ENCODE results near the gene HOXC4. TPM values are rescaled to one million over a fixed set of nuclear protein-coding genes. Genes with fewer than 3 reads are reported as not detected.

The HOXC4 gene
- total and polyA plus RNA-seq, 4 donors: 0.02 TPM; not detected in 3

DNA sequence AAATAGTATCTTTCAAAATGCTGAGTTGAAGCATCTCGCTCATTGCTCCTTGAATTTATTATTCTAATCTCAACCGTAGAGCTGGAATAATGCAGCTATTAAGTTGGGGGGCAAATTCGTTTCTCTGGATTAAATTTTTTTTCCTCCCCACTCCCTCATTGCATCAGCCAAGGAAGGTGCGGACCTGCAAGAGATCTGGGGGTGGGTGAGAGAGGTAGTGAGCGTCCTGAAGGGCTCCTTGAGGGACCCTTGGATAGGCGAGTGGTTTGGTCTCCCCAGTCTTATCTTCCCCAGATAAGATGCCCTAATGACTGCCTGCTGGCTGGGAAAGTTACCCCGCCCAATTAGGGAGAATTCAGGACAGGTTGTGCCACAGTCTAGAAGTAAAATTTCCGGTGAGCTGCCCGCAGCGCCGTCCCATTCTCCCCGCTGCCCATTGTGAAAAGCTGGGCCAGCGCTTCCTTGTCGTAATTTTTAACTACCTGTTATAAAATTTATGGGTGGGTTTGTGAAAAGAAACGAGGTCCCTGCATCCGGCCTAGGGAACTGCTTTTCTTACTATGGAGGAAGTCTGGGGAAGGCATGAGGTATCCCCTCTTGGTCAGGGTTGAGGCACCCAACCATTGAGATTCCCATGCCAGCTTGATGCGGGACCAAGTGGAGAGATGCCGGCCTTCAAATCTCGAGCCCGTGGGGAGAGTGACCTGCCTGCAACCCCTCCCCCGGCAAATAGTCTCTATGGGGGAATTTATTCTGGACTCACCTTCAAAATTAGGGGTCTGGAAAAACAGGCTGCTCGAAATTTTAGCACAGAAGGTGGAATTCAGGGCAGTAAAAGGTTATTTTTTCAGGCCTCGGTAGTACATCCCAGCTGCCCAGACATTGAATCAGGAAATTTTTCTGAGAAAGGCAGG is 38.4 kb upstream of the HOXC4 start:
- Histone ChIP-seq H3K4me3 (ENCODE audit: low read depth in 1 of 3, low read length in 3 of 3) (no peak overlapping the region), H3K27me3 (ENCODE audit: control insufficient read depth in 4 of 4, insufficient read depth in 4 of 4, low read length in 3 of 4) (peaks cover 6 to 57% (median 20%) of the 10 kb centered on the region in 4 donors), H3K9me3 (ENCODE audit: control insufficient read depth in 4 of 4, low read length in 3 of 4) (peaks cover 0 to 5% (median 0%) of the 10 kb centered on the region in 4 donors), H3K9ac (ENCODE audit: low read depth in 1 of 2, low read length in 2 of 2) (no peak overlapping the region), H3K27ac (ENCODE audit: low read depth in 1 of 2, low read length in 2 of 2) (no peak overlapping the region), H3K4me1 (ENCODE audit: control insufficient read depth in 4 of 4, insufficient read depth in 4 of 4, low read length in 3 of 4) (peaks cover 3 to 16% (median 11%) of the 10 kb centered on the region in 4 donors), H3K36me3 (ENCODE audit: control insufficient read depth in 4 of 4, insufficient read depth in 3 of 4, low read depth in 1 of 4, low read length in 3 of 4) (no peaks in the 10 kb centered on the region)
- TF ChIP-seq YY1 (IDR thresholded peaks at IDR 0.05): no peak
- TF ChIP-seq FOXA1 (IDR thresholded peaks at IDR 0.05): no peak
- TF ChIP-seq JUND (IDR thresholded peaks at IDR 0.05): no peak
- TF ChIP-seq NR2F2 (IDR thresholded peaks at IDR 0.05): no peak
- TF ChIP-seq, protein P1, sequence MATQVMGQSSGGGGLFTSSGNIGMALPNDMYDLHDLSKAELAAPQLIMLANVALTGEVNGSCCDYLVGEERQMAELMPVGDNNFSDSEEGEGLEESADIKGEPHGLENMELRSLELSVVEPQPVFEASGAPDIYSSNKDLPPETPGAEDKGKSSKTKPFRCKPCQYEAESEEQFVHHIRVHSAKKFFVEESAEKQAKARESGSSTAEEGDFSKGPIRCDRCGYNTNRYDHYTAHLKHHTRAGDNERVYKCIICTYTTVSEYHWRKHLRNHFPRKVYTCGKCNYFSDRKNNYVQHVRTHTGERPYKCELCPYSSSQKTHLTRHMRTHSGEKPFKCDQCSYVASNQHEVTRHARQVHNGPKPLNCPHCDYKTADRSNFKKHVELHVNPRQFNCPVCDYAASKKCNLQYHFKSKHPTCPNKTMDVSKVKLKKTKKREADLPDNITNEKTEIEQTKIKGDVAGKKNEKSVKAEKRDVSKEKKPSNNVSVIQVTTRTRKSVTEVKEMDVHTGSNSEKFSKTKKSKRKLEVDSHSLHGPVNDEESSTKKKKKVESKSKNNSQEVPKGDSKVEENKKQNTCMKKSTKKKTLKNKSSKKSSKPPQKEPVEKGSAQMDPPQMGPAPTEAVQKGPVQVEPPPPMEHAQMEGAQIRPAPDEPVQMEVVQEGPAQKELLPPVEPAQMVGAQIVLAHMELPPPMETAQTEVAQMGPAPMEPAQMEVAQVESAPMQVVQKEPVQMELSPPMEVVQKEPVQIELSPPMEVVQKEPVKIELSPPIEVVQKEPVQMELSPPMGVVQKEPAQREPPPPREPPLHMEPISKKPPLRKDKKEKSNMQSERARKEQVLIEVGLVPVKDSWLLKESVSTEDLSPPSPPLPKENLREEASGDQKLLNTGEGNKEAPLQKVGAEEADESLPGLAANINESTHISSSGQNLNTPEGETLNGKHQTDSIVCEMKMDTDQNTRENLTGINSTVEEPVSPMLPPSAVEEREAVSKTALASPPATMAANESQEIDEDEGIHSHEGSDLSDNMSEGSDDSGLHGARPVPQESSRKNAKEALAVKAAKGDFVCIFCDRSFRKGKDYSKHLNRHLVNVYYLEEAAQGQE (IDR thresholded peaks at IDR 0.05): no peak
- TF ChIP-seq, protein P2, sequence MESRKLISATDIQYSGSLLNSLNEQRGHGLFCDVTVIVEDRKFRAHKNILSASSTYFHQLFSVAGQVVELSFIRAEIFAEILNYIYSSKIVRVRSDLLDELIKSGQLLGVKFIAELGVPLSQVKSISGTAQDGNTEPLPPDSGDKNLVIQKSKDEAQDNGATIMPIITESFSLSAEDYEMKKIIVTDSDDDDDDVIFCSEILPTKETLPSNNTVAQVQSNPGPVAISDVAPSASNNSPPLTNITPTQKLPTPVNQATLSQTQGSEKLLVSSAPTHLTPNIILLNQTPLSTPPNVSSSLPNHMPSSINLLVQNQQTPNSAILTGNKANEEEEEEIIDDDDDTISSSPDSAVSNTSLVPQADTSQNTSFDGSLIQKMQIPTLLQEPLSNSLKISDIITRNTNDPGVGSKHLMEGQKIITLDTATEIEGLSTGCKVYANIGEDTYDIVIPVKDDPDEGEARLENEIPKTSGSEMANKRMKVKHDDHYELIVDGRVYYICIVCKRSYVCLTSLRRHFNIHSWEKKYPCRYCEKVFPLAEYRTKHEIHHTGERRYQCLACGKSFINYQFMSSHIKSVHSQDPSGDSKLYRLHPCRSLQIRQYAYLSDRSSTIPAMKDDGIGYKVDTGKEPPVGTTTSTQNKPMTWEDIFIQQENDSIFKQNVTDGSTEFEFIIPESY (IDR thresholded peaks at IDR 0.05): no peak
- TF ChIP-seq TAF1 (conservative IDR thresholded peaks at IDR 0.05): no peak
- TF ChIP-seq GABPA (IDR thresholded peaks at IDR 0.05 in 1 of 2, conservative IDR thresholded peaks at IDR 0.05 in 1 of 2): no peak
- TF ChIP-seq HNF4A (conservative IDR thresholded peaks at IDR 0.05): no peak
- TF ChIP-seq, protein P3, sequence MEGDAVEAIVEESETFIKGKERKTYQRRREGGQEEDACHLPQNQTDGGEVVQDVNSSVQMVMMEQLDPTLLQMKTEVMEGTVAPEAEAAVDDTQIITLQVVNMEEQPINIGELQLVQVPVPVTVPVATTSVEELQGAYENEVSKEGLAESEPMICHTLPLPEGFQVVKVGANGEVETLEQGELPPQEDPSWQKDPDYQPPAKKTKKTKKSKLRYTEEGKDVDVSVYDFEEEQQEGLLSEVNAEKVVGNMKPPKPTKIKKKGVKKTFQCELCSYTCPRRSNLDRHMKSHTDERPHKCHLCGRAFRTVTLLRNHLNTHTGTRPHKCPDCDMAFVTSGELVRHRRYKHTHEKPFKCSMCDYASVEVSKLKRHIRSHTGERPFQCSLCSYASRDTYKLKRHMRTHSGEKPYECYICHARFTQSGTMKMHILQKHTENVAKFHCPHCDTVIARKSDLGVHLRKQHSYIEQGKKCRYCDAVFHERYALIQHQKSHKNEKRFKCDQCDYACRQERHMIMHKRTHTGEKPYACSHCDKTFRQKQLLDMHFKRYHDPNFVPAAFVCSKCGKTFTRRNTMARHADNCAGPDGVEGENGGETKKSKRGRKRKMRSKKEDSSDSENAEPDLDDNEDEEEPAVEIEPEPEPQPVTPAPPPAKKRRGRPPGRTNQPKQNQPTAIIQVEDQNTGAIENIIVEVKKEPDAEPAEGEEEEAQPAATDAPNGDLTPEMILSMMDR (IDR thresholded peaks at IDR 0.05; ENCODE audit: low read depth, low read length, missing input control): no peak
- TF ChIP-seq EGR1 (IDR thresholded peaks at IDR 0.05; ENCODE audit: low read depth in 2 of 2): no peak
- TF ChIP-seq, protein P4, sequence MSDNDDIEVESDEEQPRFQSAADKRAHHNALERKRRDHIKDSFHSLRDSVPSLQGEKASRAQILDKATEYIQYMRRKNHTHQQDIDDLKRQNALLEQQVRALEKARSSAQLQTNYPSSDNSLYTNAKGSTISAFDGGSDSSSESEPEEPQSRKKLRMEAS (IDR thresholded peaks at IDR 0.05): no peak
- DNase-seq (ENCODE audit: low spot score): no peak
- WGBS: 7% methylated on average over 23 of the region's 23 CpGs

DNA sequence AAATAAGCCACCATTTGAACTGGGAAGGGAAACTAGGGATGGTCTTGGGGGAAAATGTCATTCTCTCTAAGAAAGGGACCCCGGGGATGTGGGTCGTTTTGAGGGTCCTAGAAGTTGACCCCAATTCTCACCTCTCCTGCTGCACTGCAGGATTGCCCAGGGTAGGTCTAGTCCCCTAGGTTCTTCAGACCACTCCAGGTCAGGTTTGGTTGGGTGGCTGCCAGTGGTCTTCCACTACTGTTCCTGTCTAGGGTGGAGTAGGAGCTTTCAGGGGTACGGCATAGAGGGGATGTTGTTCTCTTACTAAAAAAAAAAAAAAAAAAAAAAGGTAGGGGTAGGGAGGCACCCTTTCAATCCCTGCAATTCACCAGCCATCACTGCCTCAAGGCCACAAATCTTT is 37.6 kb upstream of the HOXC4 start:
- no peak for DNase-seq (ENCODE audit: low spot score)
- Histone ChIP-seq H3K27ac (ENCODE audit: low read depth in 1 of 2, low read length in 2 of 2) (no peak overlapping the region), H3K9me3 (ENCODE audit: control insufficient read depth in 4 of 4, low read length in 3 of 4) (peaks cover 0 to 5% (median 0%) of the 10 kb centered on the region in 4 donors), H3K27me3 (ENCODE audit: control insufficient read depth in 4 of 4, insufficient read depth in 4 of 4, low read length in 3 of 4) (peaks cover 6 to 59% (median 18%) of the 10 kb centered on the region in 4 donors), H3K4me1 (ENCODE audit: control insufficient read depth in 4 of 4, insufficient read depth in 4 of 4, low read length in 3 of 4) (peaks cover 3 to 16% (median 11%) of the 10 kb centered on the region in 4 donors), H3K9ac (ENCODE audit: low read depth in 1 of 2, low read length in 2 of 2) (no peak overlapping the region), H3K4me3 (ENCODE audit: low read depth in 1 of 3, low read length in 3 of 3) (no peak overlapping the region), H3K36me3 (ENCODE audit: control insufficient read depth in 4 of 4, insufficient read depth in 3 of 4, low read depth in 1 of 4, low read length in 3 of 4) (no peaks in the 10 kb centered on the region)
- WGBS: 23% methylated on average over 3 of the region's 3 CpGs
- no peak for TF ChIP-seq TAF1 (conservative IDR thresholded peaks at IDR 0.05)
- TF ChIP-seq, protein P2 (IDR thresholded peaks at IDR 0.05): no peak
- TF ChIP-seq HNF4G (IDR thresholded peaks at IDR 0.05): no peak
- no peak for TF ChIP-seq FOXA1 (IDR thresholded peaks at IDR 0.05)
- TF ChIP-seq, protein P1 (IDR thresholded peaks at IDR 0.05): no peak
- no peak for TF ChIP-seq SP1 (IDR thresholded peaks at IDR 0.05)
